ENCODE data around the gene COX20.

DNA sequence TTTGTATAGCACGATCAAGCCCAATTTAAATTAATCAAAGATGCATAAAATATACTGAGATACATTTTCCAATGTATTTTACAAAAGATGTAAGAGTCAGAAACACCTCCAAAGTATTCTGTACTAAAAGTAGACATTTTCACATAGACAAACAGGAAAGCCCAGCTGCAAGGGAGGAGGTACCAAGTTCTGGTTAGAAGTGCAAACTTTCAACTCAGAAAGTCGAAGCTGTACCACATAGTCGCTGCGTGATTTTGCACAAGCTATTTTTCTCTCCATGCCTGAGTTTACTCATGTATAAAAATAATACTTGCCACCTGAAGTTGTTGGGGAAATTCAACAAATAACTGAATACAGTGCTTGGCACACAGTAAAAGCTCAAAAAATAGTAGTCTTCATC lies 34.5 kb downstream of the COX20 start:
- TF ChIP-seq, protein P1, sequence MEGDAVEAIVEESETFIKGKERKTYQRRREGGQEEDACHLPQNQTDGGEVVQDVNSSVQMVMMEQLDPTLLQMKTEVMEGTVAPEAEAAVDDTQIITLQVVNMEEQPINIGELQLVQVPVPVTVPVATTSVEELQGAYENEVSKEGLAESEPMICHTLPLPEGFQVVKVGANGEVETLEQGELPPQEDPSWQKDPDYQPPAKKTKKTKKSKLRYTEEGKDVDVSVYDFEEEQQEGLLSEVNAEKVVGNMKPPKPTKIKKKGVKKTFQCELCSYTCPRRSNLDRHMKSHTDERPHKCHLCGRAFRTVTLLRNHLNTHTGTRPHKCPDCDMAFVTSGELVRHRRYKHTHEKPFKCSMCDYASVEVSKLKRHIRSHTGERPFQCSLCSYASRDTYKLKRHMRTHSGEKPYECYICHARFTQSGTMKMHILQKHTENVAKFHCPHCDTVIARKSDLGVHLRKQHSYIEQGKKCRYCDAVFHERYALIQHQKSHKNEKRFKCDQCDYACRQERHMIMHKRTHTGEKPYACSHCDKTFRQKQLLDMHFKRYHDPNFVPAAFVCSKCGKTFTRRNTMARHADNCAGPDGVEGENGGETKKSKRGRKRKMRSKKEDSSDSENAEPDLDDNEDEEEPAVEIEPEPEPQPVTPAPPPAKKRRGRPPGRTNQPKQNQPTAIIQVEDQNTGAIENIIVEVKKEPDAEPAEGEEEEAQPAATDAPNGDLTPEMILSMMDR (conservative IDR thresholded peaks at IDR 0.05 in 1 of 2, IDR thresholded peaks at IDR 0.05 in 1 of 2; ENCODE audit: extremely low read depth in 1 of 2, insufficient read depth in 1 of 2, low read depth in 1 of 2, low read length in 2 of 2) = no peak
- TF ChIP-seq EZH2 (IDR thresholded peaks at IDR 0.05; ENCODE audit: borderline replicate concordance, low read length) = no peak
